Ramos (cell line): ENCODE measurements around the gene HDAC4.

Experiments used
- in situ Hi-C: fragments of 300-500 bp; cut with MboI; formaldehyde crosslinking; loops from one replicate; pipeline ENCODE4 v1.14.3; 2022; ENCODE audit warnings: low sequenced_read_pairs; ENCODE audit not compliant: unreplicated experiment

HDAC4 gene

GRCh38 chr2:239399433-239399920 lies 1.3 kb downstream of the HDAC4 start:
- in situ Hi-C loops = no loop called here

GRCh38 chr2:239398521-239398921 lies 2.3 kb downstream of the HDAC4 start:
- in situ Hi-C loops = no loop called here

GRCh38 chr2:239397931-239398471 lies 2.8 kb downstream of the HDAC4 start:
- in situ Hi-C loops = no loop called here

GRCh38 chr2:239396881-239397681 lies 3.7 kb downstream of the HDAC4 start:
- in situ Hi-C loops = no loop called here

- in situ Hi-C loops = no loop called here
Observed at GRCh38 chr2:239395524-239395923, 5.3 kb downstream of the HDAC4 start.

GRCh38 chr2:239394978-239395377 lies 5.8 kb downstream of the HDAC4 start:
- in situ Hi-C loops = no loop called here

- in situ Hi-C loops = no loop called here
Observed at GRCh38 chr2:239394346-239394945, 6.4 kb downstream of the HDAC4 start.

- in situ Hi-C loops = no loop called here
Observed at GRCh38 chr2:239393941-239394340, 6.9 kb downstream of the HDAC4 start.

GRCh38 chr2:239393388-239393940 lies 7.4 kb downstream of the HDAC4 start:
- in situ Hi-C loops = no loop called here

- in situ Hi-C loops = no loop called here
Observed at GRCh38 chr2:239392688-239393387, 8.0 kb downstream of the HDAC4 start.

GRCh38 chr2:239392072-239392357 lies 8.8 kb downstream of the HDAC4 start:
- in situ Hi-C loops = no loop called here

GRCh38 chr2:239391286-239392071 lies 9.3 kb downstream of the HDAC4 start:
- in situ Hi-C loops = no loop called here

GRCh38 chr2:239390546-239391285 lies 10.1 kb downstream of the HDAC4 start:
- in situ Hi-C loops = no loop called here

- in situ Hi-C loops = no loop called here
Observed at GRCh38 chr2:239389414-239390329, 11.1 kb downstream of the HDAC4 start.

GRCh38 chr2:239388236-239389151 lies 12.3 kb downstream of the HDAC4 start:
- in situ Hi-C loops = no loop called here

- in situ Hi-C loops = no loop called here
Observed at GRCh38 chr2:239387811-239388210, 13.0 kb downstream of the HDAC4 start.

GRCh38 chr2:239386872-239387445 lies 13.9 kb downstream of the HDAC4 start:
- in situ Hi-C loops = no loop called here
